Mesendoderm (in vitro differentiated cells): ENCODE results near the gene E2F1.

Source experiments
- DNase-seq: peaks from one replicate; pipeline ENCODE4 v3.0.0; 2013
- H2AK5ac ChIP-seq: 2 replicates; pipeline ENCODE4 v1.6.1; 2013; ENCODE audit warnings: low read length, inconsistent platforms
- H2BK120ac ChIP-seq: 2 replicates; pipeline ENCODE4 v1.6.1; 2013; ENCODE audit warnings: low read depth, mild to moderate bottlenecking, low read length, moderate library complexity, mixed read lengths
- H2BK15ac ChIP-seq: replicated peaks from 2 replicates; pipeline ENCODE4 v1.6.1; 2013; ENCODE audit warnings: low read depth, mild to moderate bottlenecking, moderate library complexity
- H2BK5ac ChIP-seq: 2 replicates; pipeline ENCODE4 v1.6.1; 2013; ENCODE audit warnings: low read length, inconsistent platforms
- H3K18ac ChIP-seq: 2 replicates; pipeline ENCODE4 v1.6.1; 2013; ENCODE audit warnings: mild to moderate bottlenecking, low read length, mixed read lengths
- H3K23ac ChIP-seq: one replicate; pipeline ENCODE4 v1.6.1; 2013; ENCODE audit warnings: low read length
- H3K27ac ChIP-seq: 2 replicates; pipeline ENCODE4 v1.5.1; 2013; ENCODE audit warnings: low read depth, mild to moderate bottlenecking, inconsistent platforms, low read length, moderate library complexity
- H3K27me3 ChIP-seq: 2 replicates; pipeline ENCODE4 v1.6.1; 2013; ENCODE audit warnings: low read length, control low read depth, mild to moderate bottlenecking, inconsistent platforms; ENCODE audit not compliant: insufficient read depth, poor library complexity
- H3K36me3 ChIP-seq: 2 replicates; pipeline ENCODE4 v1.6.1; 2013; ENCODE audit warnings: low read length, inconsistent platforms; ENCODE audit not compliant: control insufficient read depth, insufficient read depth
- H3K4ac ChIP-seq: one replicate; pipeline ENCODE4 v1.6.1; 2013; ENCODE audit warnings: low read depth, mild to moderate bottlenecking, low read length, moderate library complexity
- H3K4me1 ChIP-seq: 2 replicates; pipeline ENCODE4 v1.6.1; 2013; ENCODE audit warnings: low read depth, low read length, inconsistent platforms; ENCODE audit not compliant: control insufficient read depth
- H3K4me2 ChIP-seq: 2 replicates; pipeline ENCODE4 v1.6.1; 2013; ENCODE audit warnings: low read length
- H3K4me3 ChIP-seq: 2 replicates; pipeline ENCODE4 v1.5.1; 2013; ENCODE audit warnings: mild to moderate bottlenecking, low read length
- H3K56ac ChIP-seq: one replicate; pipeline ENCODE4 v1.6.1; 2013; ENCODE audit warnings: low read length
- H3K79me1 ChIP-seq: 2 replicates; pipeline ENCODE4 v1.6.1; 2013; ENCODE audit warnings: low read length, inconsistent platforms
- H3K79me2 ChIP-seq: 2 replicates; pipeline ENCODE4 v1.6.1; 2013; ENCODE audit warnings: mild to moderate bottlenecking, low read length; ENCODE audit not compliant: control insufficient read depth, insufficient read depth
- H3K9ac ChIP-seq: 2 replicates; pipeline ENCODE4 v1.6.1; 2013; ENCODE audit warnings: low read length, inconsistent platforms
- H4K5ac ChIP-seq: one replicate; pipeline ENCODE4 v1.6.1; 2013; ENCODE audit warnings: low read length
- H4K8ac ChIP-seq: one replicate; pipeline ENCODE4 v1.6.1; 2013; ENCODE audit warnings: low read depth, mild to moderate bottlenecking, control low read depth, low read length, moderate library complexity
- WGBS: extraction: QIAGEN DNeasy Blood & Tissue Kit; methylation state at CpG from one replicate; pipeline ENCODE4 v1.1.7; 2013; ENCODE audit warnings: low lambda C conversion rate, missing lambda C conversion rate; ENCODE audit not compliant: insufficient coverage; ENCODE audit errors: extremely low coverage; 5-methylcytosine and 5-hydroxymethylcytosine counted together

The E2F1 gene

GRCh38 chr20:33653218-33653899, 32.8 kb downstream of the E2F1 start:
- Histone ChIP-seq H3K4ac (no peak overlapping the region), H4K8ac (no peak overlapping the region), H3K79me1 (no peaks in the 10 kb centered on the region), H3K9ac (no peak overlapping the region), H3K4me2 (no peak overlapping the region), H3K27me3 (no peaks in the 10 kb centered on the region), H3K56ac (no peak overlapping the region), H4K5ac (no peak overlapping the region), H3K18ac (no peak overlapping the region), H3K23ac (no peak overlapping the region), H2AK5ac (no peak overlapping the region), H3K79me2 (no peaks in the 10 kb centered on the region), H3K4me3 (no peak overlapping the region), H3K27ac (no peak overlapping the region), H3K4me1 (no peaks in the 10 kb centered on the region), H2BK5ac (no peak overlapping the region), H2BK120ac (no peak overlapping the region), H3K36me3 (peaks cover 2% of the 10 kb centered on the region), H2BK15ac (no peak overlapping the region)
- DNase-seq, result peak; percentile 78
- WGBS, result no CpG with 5 or more reads among the region's 16 CpGs

- Histone ChIP-seq H3K9ac (no peak overlapping the region), H3K56ac (no peak overlapping the region), H3K4me3 (no peak overlapping the region), H3K27me3 (no peaks in the 10 kb centered on the region), H2BK15ac (no peak overlapping the region), H2AK5ac (no peak overlapping the region), H4K5ac (no peak overlapping the region), H3K18ac (no peak overlapping the region), H3K27ac (no peak overlapping the region), H2BK5ac (no peak overlapping the region), H3K4me1 (no peaks in the 10 kb centered on the region), H3K23ac (no peak overlapping the region), H4K8ac (no peak overlapping the region), H2BK120ac (no peak overlapping the region), H3K4me2 (no peak overlapping the region), H3K36me3 (no peaks in the 10 kb centered on the region), H3K4ac (no peak overlapping the region), H3K79me1 (no peaks in the 10 kb centered on the region), H3K79me2 (no peaks in the 10 kb centered on the region)
- DNase-seq, result no peak
- WGBS, result no CpG with 5 or more reads among the region's 13 CpGs
Observed at GRCh38 chr20:33651562-33652048, 34.6 kb downstream of the E2F1 start.

GRCh38 chr20:33650753-33651561, 35.2 kb downstream of the E2F1 start:
- no CpG with 5 or more reads among the region's 10 CpGs for WGBS
- no peak overlapping the region for H3K9ac ChIP-seq

GRCh38 chr20:33650111-33650752, 36.0 kb downstream of the E2F1 start:
- H3K4ac ChIP-seq, result no peak overlapping the region
- H3K36me3 ChIP-seq, result peaks cover 2% of the 10 kb centered on the region
- no peak overlapping the region for H4K8ac ChIP-seq
- H3K4me1 ChIP-seq, result no peaks in the 10 kb centered on the region
- no peak overlapping the region for H3K23ac ChIP-seq
- no peak overlapping the region for H2BK15ac ChIP-seq
- no peaks in the 10 kb centered on the region for H3K79me1 ChIP-seq
- H3K4me2 ChIP-seq, result no peak overlapping the region
- H3K27ac ChIP-seq, result no peak overlapping the region
- no peak overlapping the region for H3K4me3 ChIP-seq
- H3K56ac ChIP-seq, result no peak overlapping the region
- no peak overlapping the region for H3K18ac ChIP-seq
- no peak overlapping the region for H2AK5ac ChIP-seq
- no peak overlapping the region for H2BK5ac ChIP-seq
- no peak overlapping the region for H3K9ac ChIP-seq
- no peak for DNase-seq
- no peaks in the 10 kb centered on the region for H3K79me2 ChIP-seq
- H3K27me3 ChIP-seq, result no peaks in the 10 kb centered on the region
- H4K5ac ChIP-seq, result no peak overlapping the region
- no CpG with 5 or more reads among the region's 11 CpGs for WGBS
- H2BK120ac ChIP-seq, result no peak overlapping the region

More at GRCh38 chr20:33650753-33651561, 35.2 kb downstream of the E2F1 start:
- no peak for DNase-seq
- no peak overlapping the region for H2AK5ac ChIP-seq
- no peak overlapping the region for H2BK15ac ChIP-seq
- H2BK120ac ChIP-seq, result no peak overlapping the region
- no peaks in the 10 kb centered on the region for H3K27me3 ChIP-seq
- no peak overlapping the region for H4K5ac ChIP-seq
- H3K4me2 ChIP-seq, result no peak overlapping the region
- H3K36me3 ChIP-seq, result no peaks in the 10 kb centered on the region
- no peak overlapping the region for H2BK5ac ChIP-seq
- no peak overlapping the region for H3K27ac ChIP-seq
- H3K79me1 ChIP-seq, result no peaks in the 10 kb centered on the region
- H3K23ac ChIP-seq, result no peak overlapping the region
- no peaks in the 10 kb centered on the region for H3K79me2 ChIP-seq
- H3K4me1 ChIP-seq, result no peaks in the 10 kb centered on the region
- H3K4me3 ChIP-seq, result no peak overlapping the region
- no peak overlapping the region for H3K4ac ChIP-seq
- no peak overlapping the region for H3K18ac ChIP-seq
- no peak overlapping the region for H4K8ac ChIP-seq
- H3K56ac ChIP-seq, result no peak overlapping the region

GRCh38 chr20:33649201-33649681, 36.9 kb downstream of the E2F1 start:
- no peak overlapping the region for H4K5ac ChIP-seq
- no peaks in the 10 kb centered on the region for H3K4me1 ChIP-seq
- no peak overlapping the region for H2AK5ac ChIP-seq
- H2BK15ac ChIP-seq, result no peak overlapping the region
- H3K27me3 ChIP-seq, result no peaks in the 10 kb centered on the region
- H3K79me2 ChIP-seq, result no peaks in the 10 kb centered on the region
- peaks cover 2% of the 10 kb centered on the region for H3K36me3 ChIP-seq
- no peak overlapping the region for H3K27ac ChIP-seq
- no peaks in the 10 kb centered on the region for H3K79me1 ChIP-seq
- no peak overlapping the region for H3K9ac ChIP-seq
- no peak for DNase-seq
- no peak overlapping the region for H2BK5ac ChIP-seq
- no peak overlapping the region for H3K23ac ChIP-seq
- H4K8ac ChIP-seq, result no peak overlapping the region
- no peak overlapping the region for H2BK120ac ChIP-seq
- H3K56ac ChIP-seq, result no peak overlapping the region
- H3K4me3 ChIP-seq, result no peak overlapping the region
- no peak overlapping the region for H3K18ac ChIP-seq
- no peak overlapping the region for H3K4me2 ChIP-seq
- H3K4ac ChIP-seq, result no peak overlapping the region
- WGBS, result no CpG with 5 or more reads among the region's 19 CpGs
